GM12801 (cell line): Measurements from ENCODE around the gene GPA33.

Experiments
- TF ChIP-seq, protein P1 (sequence below): IDR thresholded peaks from one replicate; pipeline ENCODE4 v1.5.1; 2011; ENCODE audit warnings: control low read depth; ENCODE audit not compliant: insufficient read length; ENCODE audit errors: extremely low read depth

GPA33 gene

GRCh38 chr1:167132301-167133010 lies 42.3 kb upstream of the GPA33 start:
- TF ChIP-seq, protein P1, sequence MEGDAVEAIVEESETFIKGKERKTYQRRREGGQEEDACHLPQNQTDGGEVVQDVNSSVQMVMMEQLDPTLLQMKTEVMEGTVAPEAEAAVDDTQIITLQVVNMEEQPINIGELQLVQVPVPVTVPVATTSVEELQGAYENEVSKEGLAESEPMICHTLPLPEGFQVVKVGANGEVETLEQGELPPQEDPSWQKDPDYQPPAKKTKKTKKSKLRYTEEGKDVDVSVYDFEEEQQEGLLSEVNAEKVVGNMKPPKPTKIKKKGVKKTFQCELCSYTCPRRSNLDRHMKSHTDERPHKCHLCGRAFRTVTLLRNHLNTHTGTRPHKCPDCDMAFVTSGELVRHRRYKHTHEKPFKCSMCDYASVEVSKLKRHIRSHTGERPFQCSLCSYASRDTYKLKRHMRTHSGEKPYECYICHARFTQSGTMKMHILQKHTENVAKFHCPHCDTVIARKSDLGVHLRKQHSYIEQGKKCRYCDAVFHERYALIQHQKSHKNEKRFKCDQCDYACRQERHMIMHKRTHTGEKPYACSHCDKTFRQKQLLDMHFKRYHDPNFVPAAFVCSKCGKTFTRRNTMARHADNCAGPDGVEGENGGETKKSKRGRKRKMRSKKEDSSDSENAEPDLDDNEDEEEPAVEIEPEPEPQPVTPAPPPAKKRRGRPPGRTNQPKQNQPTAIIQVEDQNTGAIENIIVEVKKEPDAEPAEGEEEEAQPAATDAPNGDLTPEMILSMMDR: no peak

DNA sequence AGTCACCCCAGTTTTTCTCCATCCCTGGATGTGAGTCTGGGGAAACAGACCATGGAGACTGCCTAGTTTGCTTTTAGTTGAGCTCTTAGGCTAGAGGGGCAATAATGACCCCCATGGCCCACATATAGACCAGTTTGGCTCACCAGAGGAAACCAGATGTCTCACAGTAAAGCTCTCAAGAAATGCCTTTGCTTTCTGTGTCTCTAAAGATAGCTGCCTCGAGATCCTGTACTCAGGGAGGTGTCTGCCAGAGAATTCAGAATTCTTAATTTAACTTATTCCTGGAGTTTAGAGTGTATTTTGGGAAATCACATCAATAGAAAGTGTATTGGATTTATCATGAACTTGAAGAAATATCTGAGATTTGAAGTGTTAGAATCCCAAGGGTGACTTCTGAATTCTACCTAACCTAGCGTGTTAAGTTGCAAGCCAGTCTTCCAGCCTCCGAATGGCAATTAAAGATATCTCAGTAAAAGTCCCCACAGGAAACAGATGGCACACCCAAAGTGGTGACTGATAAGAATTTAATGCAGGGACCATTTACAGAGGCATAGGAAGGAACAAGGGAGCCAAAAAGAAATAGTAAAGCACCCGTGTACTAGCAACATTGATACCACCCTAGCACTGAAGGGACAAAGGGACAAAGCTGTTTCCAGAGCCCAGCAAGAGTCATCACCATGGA lies 40.8 kb upstream of the GPA33 start:
- TF ChIP-seq, protein P1: no peak

- TF ChIP-seq, protein P1: no peak
Measured at GRCh38 chr1:167128261-167129227, 38.4 kb upstream of the GPA33 start.

DNA sequence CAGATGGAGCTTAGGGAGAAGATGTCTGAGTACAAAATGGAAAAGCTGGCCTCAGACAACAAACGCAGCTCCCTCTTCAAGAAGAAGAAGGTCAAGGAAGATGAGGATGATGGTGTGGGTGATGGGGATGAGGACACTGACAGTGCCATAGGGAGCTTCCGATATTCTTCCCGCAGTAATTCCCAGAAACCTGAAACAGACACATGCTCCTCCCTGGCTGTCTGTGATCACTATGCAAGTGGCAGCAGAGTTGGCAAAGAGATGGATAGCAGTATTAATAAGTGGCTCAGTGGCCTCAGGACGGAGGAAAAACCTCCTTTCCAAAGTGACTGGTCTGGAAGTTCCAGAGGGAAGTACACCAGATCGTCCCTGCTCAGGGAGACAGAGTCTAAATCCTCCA lies 37.5 kb upstream of the GPA33 start:
- TF ChIP-seq, protein P1: no peak

DNA sequence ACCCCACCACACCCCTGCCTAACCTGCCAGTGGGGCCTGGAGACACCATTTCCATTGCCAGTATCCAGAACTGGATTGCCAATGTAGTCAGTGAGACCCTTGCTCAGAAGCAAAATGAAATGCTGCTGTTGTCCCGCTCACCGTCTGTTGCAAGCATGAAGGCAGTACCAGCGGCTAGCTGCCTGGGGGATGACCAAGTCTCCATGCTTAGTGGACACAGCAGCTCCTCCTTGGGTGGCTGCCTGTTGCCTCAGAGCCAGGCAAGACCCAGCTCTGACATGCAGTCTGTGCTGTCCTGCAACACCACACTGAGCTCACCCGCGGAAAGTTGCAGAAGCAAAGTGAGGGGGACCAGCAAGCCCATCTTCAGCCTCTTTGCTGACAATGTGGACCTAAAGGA lies 37.1 kb upstream of the GPA33 start:
- TF ChIP-seq, protein P1: no peak

DNA sequence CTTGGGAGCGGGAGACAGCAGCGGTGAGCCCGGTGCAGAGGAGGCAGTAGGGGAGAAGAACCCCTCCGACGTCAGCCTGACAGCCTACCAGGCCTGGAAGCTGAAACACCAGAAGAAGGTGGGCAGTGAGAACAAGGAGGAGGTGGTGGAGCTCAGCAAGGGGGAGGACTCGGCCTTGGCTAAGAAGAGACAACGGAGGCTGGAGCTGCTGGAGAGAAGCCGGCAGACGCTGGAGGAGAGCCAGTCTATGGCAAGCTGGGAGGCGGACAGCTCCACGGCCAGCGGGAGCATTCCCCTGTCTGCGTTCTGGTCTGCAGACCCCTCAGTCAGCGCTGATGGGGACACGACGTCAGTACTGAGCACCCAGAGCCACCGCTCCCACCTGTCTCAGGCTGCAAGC lies 36.6 kb upstream of the GPA33 start:
- TF ChIP-seq, protein P1: no peak

- TF ChIP-seq, protein P1: no peak
Measured at GRCh38 chr1:167126317-167126716, 36.1 kb upstream of the GPA33 start.
